ENCODE measurements around the gene CRAT.

CRAT gene

DNA sequence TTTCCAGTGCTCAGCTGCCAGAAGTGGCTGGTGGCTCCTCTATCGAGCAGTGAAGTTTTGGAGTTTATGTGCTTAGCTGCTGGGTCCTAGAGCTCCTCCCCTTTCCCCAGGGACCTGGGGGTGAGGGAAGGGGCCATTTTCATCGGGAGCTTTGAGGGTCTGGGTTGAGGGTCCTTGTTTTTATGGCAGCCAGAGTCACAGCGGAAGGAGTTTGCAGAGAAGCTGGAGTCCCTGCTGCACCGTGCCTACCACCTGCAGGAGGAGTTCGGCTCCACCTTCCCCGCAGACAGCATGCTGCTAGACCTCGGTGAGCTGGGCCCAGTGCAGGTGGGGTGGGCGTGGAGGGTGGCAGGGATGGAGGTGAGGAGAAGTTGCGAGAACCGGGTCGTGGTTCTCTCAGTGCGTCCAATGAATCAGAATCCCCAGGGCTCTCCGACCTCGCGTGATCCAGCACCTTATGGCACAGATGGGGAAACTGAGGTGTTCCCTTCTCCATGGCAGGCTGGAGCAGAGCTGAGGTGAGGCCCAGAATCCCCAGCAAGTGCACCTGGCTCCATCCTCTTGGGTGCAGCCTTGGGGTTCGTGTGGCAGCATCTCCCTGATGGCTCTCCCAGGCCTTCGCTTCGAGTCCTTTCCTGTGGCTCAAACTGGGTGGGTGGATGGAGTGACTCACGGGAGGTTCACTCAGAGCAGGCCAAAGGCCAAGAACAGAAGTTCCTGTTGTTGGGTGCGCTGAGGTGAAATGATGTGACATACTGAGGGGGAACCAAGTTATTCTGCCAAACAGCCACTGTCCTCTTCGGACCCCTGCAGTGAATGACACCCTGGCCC lies 51.4 kb downstream of the CRAT start:
- no peak for DNase-seq

DNA sequence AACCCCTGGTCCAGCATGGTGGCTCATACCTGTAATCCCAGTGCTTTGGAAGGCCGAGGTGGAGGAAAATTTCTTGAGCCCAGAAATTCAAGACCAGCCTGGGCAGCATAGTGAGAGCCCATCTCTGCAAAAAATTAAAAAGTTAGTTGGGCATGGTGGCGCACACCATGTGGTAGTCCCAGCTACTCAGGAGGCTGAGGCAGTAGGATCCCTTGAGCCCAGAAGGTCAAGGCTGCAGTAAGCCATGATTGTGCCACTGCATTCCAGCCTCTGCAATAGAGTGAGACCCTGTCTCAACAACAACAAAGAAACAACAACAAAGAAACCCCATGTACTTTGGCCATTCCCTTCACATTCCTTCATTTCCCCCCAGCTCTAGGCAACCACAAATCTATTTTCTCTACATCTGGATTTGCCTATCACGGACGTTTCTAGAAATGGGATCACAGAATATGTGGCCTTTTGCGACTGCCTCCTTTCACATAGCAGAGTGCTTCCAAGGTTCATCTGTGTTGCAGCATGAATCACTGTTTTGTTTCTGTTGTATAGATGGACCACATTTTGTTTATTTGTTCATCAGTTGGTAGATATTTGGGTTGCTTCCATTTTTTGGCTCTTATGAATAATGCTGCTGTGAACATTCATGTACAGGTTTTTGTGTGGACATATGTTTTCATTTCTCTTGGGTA lies 56.3 kb downstream of the CRAT start:
- DNase-seq: no peak

DNA sequence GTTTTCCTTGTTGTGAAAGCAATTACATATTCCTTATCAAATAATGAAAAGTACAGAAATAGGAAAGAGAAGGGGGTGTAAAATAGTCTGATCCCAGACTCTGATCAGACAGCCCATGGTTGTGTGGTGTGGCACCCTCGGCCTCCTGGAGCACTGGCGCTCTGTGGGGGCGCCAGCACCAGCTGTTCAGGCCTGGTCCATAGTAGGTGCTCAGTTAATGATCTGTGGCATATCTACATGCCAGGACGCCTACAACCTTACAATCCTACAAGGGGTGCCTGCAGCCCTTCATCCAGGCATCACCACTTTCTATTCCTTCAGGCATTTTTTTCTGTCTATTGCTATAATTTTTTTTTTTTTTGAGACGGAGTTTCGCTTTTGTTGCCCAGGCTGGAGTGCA lies 57.6 kb downstream of the CRAT start:
- no peak for DNase-seq

DNA sequence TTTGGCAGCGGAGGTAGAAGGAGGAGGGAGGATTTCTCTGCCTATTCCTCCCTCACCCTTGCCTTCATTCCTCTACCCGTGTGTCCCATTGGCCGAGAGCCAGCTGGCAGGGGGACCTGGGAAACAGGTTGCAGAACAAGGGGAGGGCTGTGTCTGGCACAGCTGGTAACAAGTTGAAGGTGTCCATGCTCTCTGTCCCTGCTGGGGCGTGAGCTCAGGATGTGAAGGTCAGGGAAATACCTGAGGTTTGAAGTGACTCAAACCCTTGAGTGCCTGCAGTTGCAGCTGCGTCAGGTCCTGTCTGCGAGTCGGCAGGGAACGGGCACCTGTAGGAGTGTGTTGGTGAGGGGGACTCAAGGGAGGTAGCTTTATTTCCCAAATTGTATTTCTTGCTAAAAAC lies 58.0 kb downstream of the CRAT start:
- DNase-seq: no peak

Data from CD4-positive, alpha-beta T cell treated with Interferon alpha-2 for 1 hour (primary cell).